ENCODE results near the gene APOBR.
"Not testable (repeated sequence)": the region's sequence is repeated elsewhere in the genome, so short reads cannot be mapped to it uniquely, and the experiment has no call there.

Gene APOBR, protein sequence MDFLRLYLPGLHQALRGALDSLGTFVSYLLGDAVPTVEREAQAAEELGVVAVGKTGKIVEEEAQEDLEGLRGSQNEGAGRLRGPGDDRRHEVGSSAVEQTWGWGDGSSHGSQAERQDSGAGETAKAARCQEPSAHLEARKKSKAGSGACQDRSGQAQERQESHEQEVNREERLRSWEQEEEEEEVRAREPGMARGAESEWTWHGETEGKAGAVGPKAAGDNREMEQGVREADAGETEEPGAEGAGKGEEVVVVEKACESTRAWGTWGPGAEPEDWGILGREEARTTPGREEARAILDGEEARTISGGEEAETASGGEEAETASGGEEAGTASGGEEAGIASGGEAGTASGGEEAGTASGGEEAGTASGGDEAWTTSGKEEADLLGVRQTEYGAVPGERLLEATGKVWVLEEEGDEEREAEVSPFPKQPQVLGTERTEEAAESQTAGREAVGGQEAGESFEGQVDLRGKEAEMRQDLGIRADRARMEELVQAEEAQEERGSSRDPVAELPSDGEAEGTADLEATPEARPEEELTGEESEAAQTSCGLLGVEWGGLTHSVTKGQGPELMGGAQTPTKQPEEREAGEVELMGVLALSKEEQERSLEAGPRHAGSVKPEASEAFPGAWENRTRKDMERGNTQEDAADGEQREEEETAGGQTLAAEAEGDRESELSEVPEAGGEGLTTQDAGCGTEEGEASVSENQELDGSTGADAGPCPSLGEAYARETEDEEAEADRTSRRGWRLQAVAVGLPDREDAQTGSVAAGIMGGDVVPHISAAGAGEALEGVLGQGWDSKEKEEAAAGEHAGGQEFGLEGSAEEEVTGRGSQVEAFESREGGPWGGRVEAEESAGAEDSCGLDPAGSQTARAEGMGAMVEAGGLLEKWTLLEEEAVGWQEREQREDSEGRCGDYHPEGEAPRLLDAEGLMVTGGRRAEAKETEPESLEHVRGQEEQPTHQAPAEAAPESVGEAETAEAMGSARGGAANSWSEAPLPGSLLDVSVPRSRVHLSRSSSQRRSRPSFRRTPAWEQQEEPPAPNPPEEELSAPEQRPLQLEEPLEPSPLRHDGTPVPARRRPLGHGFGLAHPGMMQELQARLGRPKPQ

DNA sequence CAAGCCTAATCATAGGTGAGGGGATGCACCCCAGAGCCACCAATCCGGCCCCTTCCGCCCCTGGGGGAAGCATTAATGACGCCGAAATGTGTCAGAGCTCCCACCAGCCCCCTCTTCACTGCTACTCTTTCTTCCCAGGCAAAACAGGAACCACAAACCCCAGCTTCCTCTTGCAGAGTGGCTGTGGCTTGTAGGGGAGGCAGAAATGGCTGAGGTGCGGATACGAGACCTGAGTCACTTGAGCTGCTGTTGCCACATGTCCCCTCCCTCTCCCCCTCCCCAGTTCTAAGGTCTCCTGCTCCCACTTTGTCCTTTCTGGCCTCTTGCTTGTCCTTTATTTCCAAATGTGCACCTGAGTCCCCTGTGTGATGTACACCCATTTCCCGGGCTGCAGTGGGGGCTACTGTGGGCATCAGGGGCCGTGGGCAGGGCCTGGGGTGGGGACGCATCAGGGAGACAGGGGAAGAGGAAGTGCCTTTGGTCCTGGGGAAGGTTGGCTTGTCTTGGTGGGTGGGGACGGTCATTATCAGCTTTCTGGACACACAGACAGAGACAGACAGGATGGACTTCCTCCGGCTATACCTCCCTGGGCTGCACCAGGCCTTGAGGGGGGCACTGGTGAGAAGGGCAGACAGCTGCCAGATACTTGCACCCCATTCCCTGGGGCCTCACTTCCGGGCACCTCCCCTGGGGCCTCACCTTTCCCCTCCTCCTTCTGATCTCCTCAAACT is at the start of gene APOBR:
TSS of gene APOBR (plus strand) at position 523 of the 731 bp plus-strand sequence. CDS start at position 562, 39 bp downstream.
- CTCF ChIA-PET, result no interaction called here
- peak; percentile 87 for DNase-seq (ENCODE audit: extremely low spot score)
- POLR2A ChIA-PET, result interaction anchor here (0.8 kb wide), 1 partner anchor 9 kb away, joined by 3 read pairs; no protein-coding TSS in a partner anchor
- TF ChIP-seq, protein P1, sequence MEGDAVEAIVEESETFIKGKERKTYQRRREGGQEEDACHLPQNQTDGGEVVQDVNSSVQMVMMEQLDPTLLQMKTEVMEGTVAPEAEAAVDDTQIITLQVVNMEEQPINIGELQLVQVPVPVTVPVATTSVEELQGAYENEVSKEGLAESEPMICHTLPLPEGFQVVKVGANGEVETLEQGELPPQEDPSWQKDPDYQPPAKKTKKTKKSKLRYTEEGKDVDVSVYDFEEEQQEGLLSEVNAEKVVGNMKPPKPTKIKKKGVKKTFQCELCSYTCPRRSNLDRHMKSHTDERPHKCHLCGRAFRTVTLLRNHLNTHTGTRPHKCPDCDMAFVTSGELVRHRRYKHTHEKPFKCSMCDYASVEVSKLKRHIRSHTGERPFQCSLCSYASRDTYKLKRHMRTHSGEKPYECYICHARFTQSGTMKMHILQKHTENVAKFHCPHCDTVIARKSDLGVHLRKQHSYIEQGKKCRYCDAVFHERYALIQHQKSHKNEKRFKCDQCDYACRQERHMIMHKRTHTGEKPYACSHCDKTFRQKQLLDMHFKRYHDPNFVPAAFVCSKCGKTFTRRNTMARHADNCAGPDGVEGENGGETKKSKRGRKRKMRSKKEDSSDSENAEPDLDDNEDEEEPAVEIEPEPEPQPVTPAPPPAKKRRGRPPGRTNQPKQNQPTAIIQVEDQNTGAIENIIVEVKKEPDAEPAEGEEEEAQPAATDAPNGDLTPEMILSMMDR (IDR thresholded peaks at IDR 0.05; ENCODE audit: control extremely low read depth, extremely low read depth, low read depth, missing control alignments), result no peak

DNA sequence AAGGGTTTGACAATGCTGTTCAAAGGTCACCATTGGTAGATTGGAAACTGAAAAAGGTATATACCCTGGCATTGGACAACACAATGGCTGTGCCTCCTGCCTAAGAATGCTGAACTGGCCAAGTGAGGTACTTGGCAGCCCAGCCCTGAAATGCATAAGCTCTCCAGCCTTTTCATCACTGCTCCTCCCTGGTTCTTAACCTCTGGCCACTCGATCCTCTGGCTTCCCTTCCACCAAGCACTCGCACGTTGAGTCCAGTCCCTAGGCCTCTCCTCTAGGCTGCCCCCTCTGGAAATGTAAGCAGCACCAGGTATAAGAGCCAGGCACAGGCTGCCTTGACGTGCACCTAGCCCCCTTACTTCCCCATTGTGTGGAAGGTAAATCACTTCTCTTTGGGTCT is 48.1 kb upstream of the APOBR start:
- DNase-seq (ENCODE audit: extremely low spot score); POLR2A ChIA-PET; CTCF ChIA-PET: not testable (repeated sequence)

DNA sequence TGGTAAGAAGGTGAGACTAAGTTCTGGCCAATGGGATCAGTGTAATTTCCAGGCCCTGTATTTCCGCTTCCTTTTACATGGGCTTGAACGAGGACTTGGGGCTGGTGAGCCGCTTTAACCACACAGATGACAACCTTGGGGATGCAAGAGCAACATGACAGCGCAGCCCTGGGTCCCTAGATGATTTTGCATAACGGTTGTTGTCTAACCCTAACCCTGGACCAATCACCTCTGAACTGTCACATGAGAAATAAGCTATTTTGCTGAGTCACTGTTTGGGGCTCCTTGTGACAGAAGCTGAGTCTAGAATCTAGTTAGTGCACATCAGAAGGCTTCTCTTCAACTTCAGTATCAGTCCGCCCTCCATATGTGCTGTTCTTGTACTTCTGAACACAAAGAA is 47.4 kb upstream of the APOBR start:
- DNase-seq (ENCODE audit: extremely low spot score); CTCF ChIA-PET; POLR2A ChIA-PET: not testable (repeated sequence)

DNA sequence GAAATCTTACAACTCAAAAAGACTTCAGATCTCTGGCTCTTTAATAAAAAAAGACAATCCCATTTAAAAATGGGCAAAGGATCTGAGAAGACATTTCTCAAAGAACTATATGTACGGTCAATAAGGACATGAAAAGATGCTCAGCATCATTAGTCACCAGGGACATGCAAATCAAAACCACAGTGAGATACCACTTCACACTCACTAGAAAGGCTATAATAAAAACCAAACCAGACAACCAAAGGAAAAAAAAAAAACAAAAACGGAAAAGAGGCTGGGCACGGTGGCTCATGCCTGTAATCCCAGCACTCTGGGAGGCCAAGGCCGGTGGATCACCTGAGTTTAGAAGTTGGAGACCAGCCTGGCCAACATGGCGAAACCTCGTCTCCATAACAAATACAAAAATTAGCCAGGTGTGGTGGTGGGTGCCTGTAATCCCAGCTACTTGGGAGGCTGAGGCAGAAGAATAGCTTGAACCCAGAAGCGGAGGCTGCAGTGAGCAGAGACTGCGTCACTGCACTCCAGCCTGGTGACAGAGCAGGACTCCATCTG is 20.7 kb upstream of the APOBR start:
- TF ChIP-seq, protein P1 (IDR thresholded peaks at IDR 0.05; ENCODE audit: control extremely low read depth, extremely low read depth, low read depth, missing control alignments), result no peak
- peak; percentile 21 for DNase-seq (ENCODE audit: extremely low spot score)
- CTCF ChIA-PET, result no interaction called here
- POLR2A ChIA-PET, result no interaction called here

DNA sequence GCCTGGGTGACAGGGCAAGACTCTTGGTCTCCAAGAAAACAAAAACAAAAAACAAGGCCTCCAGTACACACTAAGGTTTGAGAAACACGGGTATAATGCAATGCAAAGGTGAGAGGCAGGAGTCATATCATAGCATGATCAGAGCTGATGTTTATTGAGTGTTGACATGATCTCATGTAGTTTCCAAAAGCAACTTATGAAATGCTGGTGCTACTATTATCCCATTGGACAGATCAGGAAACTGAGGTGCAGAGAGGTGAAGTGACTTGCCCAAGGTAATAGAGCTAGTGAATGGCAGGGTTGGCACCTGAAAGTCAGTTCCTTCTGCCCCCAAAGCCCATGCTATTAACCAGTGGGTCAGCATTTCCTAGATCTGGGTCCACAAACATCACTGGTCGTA is 19.2 kb upstream of the APOBR start:
- TF ChIP-seq, protein P1 (IDR thresholded peaks at IDR 0.05; ENCODE audit: control extremely low read depth, extremely low read depth, low read depth, missing control alignments), result no peak
- POLR2A ChIA-PET, result no interaction called here
- CTCF ChIA-PET, result no interaction called here
- no peak for DNase-seq (ENCODE audit: extremely low spot score)

DNA sequence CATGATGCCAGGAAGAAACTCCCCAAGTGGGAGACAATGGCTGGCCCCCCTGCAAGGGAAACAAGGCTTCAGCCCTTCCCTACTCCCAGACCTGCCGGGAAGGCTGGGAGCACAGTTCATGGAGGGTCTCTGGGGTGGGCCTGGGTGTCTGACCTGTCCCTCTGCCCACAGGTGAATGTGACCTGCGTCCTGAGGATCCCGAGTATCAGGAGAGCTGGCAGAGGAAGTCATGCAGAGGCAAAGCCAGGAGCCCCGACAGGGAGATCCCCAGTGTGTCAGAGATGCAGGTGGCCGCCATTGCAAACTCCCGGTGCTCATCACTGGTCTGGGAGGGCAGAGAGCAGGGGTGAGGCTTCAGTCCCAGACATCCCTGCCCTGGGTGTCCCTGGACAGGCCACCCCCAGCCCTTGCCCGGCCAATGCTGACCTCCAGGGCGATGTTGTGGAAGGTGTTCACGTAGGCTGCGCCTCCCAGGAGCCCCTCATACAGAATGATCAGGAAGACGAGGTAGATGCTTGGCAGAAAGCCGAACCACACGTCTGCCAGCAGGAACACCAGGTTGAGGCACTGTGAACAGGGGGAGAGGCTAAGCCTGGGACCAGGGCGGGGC is 17.0 kb upstream of the APOBR start:
- TF ChIP-seq, protein P1 (IDR thresholded peaks at IDR 0.05; ENCODE audit: control extremely low read depth, extremely low read depth, low read depth, missing control alignments), result no peak
- no peak for DNase-seq (ENCODE audit: extremely low spot score)
- POLR2A ChIA-PET, result no interaction called here
- CTCF ChIA-PET, result no interaction called here

All from GM10248 (cell line).